Measurements from ENCODE around the gene RPS23. TPM values are rescaled to one million over a fixed set of nuclear protein-coding genes. Genes with fewer than 3 reads are reported as not detected.

RPS23 gene
- total and polyA plus RNA-seq, 2 of the 8 experiments (the other 6 are each of a cell fraction or from before 2014, with no cell fraction given): 2,559 to 4,867 TPM

GRCh38 chr5:82234885-82235284, 43.3 kb downstream of the RPS23 start:
- ChIA-PET POLR2A (ENCODE audit: partially characterized antibody) (interaction anchor here (0.9 kb wide), 1 partner anchor 29 kb away, joined by 3 read pairs; no protein-coding TSS in a partner anchor), CTCF (ENCODE audit: partially characterized antibody) (interaction anchor here (0.9 kb wide), 2 partner anchors 9 to 797 kb away, joined by 3 to 4 read pairs; no protein-coding TSS in a partner anchor)
- H2BK15ac ChIP-seq (ENCODE audit: low read length): no peak overlapping the region
- H3K23ac ChIP-seq (ENCODE audit: insufficient read length): no peak overlapping the region
- H4K20me1 ChIP-seq (replicated peaks in 1 of 2; ENCODE audit: control insufficient read depth in 1 of 2, insufficient read depth in 2 of 2, low read length in 2 of 2): no peaks in the 10 kb centered on the region
- H3K4ac ChIP-seq (replicated peaks; ENCODE audit: insufficient read length, low read depth, low read length): no peak overlapping the region
- H4K91ac ChIP-seq (replicated peaks; ENCODE audit: insufficient read length, low read length): no peak overlapping the region
- no peaks in the 10 kb centered on the region for H3K9me3 ChIP-seq (ENCODE audit: insufficient read depth in 2 of 2, low read depth in 1 of 2, low read length in 1 of 2)
- H2BK12ac ChIP-seq (ENCODE audit: low read depth, low read length): no peak overlapping the region
- H2BK5ac ChIP-seq (ENCODE audit: low read depth, low read length): no peak overlapping the region
- no peak overlapping the region for H4K8ac ChIP-seq (ENCODE audit: extremely low read depth, insufficient read depth, low read length)
- no peak overlapping the region for H3K9ac ChIP-seq (replicated peaks in 1 of 4; ENCODE audit: extremely low read depth in 1 of 4, low read depth in 3 of 4, low read length in 3 of 4)
- no peak overlapping the region for H3K4me2 ChIP-seq (ENCODE audit: insufficient read depth in 1 of 2, low read depth in 2 of 2, low read length in 2 of 2)
- no peaks in the 10 kb centered on the region for H3K36me3 ChIP-seq (ENCODE audit: control insufficient read depth in 2 of 4, insufficient read depth in 4 of 4, low read length in 3 of 4)
- no peaks in the 10 kb centered on the region for H3K79me2 ChIP-seq (ENCODE audit: control insufficient read depth in 1 of 2, insufficient read depth in 2 of 2, low read length in 2 of 2)
- no peak overlapping the region for H2BK120ac ChIP-seq (replicated peaks; ENCODE audit: low read depth, low read length)
- H3K18ac ChIP-seq (ENCODE audit: extremely low read depth, low read length): no peak overlapping the region
- H3K14ac ChIP-seq (ENCODE audit: insufficient read length): no peak overlapping the region
- DNase-seq (ENCODE audit: low read depth in 1 of 2, low spot score in 2 of 2) (no peak), FAIRE-seq (no peak)
- no peak overlapping the region for H3K27ac ChIP-seq (ENCODE audit: low read depth, low read length)
- H3K56ac ChIP-seq (replicated peaks; ENCODE audit: insufficient read length, low read depth, low read length): no peak overlapping the region
- H3K79me1 ChIP-seq (ENCODE audit: low read depth, low read length): no peaks in the 10 kb centered on the region
- H2AFZ ChIP-seq (ENCODE audit: low read length): no peak overlapping the region
- H3K23me2 ChIP-seq (ENCODE audit: low read depth, low read length): no peaks in the 10 kb centered on the region
- no peak overlapping the region for H2AK5ac ChIP-seq (ENCODE audit: low read depth, low read length)
- H4K5ac ChIP-seq (ENCODE audit: insufficient read length, low read depth, low read length): no peak overlapping the region
- no peaks in the 10 kb centered on the region for H3K4me1 ChIP-seq (replicated peaks in 1 of 4; ENCODE audit: control insufficient read depth in 3 of 4, insufficient read depth in 4 of 4, low read length in 3 of 4)
- WGBS, 2 experiments (ENCODE audit: extremely low coverage in 1 of 2, insufficient coverage in 1 of 2, insufficient read length in 1 of 2, insufficient replicate concordance in 2 of 2, low coverage in 1 of 2, low lambda C conversion rate in 2 of 2, missing lambda C conversion rate in 1 of 2): 68% methylated on average over 5 of the region's 5 CpGs; no CpG with 5 or more reads in 1 of the 2 experiments
- no peaks in the 10 kb centered on the region for H3K27me3 ChIP-seq (replicated peaks in 1 of 4; ENCODE audit: control insufficient read depth in 3 of 4, extremely low read depth in 1 of 4, insufficient read depth in 3 of 4, low read length in 3 of 4)
- no peak overlapping the region for H2BK20ac ChIP-seq (ENCODE audit: low read length)
- no peak overlapping the region for H3K4me3 ChIP-seq (ENCODE audit: extremely low read depth in 1 of 4, insufficient read depth in 2 of 4, low read depth in 3 of 4, low read length in 4 of 4)
- TF ChIP-seq CHD2 (IDR thresholded peaks at IDR 0.05; ENCODE audit: low read length) (no peak), HDAC2 (IDR thresholded peaks at IDR 0.05; ENCODE audit: borderline replicate concordance in 1 of 2, low read depth in 2 of 2, low read length in 2 of 2) (no peak), CHD1 (IDR thresholded peaks at IDR 0.05; ENCODE audit: low read depth, low read length) (no peak), CBX8 (IDR thresholded peaks at IDR 0.05; ENCODE audit: borderline replicate concordance, low read depth, low read length) (no peak), MAFK (IDR thresholded peaks at IDR 0.05; ENCODE audit: low read depth, low read length) (no peak), CEBPB (IDR thresholded peaks at IDR 0.05; ENCODE audit: low read depth, low read length) (no peak), CREB1 (IDR thresholded peaks at IDR 0.05) (no peak), KDM5A (IDR thresholded peaks at IDR 0.05; ENCODE audit: low read length) (no peak), BCL11A (IDR thresholded peaks at IDR 0.05; ENCODE audit: low read depth in 2 of 2, low read length in 2 of 2) (no peak), SP1 (IDR thresholded peaks at IDR 0.05; ENCODE audit: low read depth, low read length) (no peak), POLR2A (IDR thresholded peaks at IDR 0.05; ENCODE audit: control extremely low read depth in 1 of 2, low read depth in 2 of 2, low read length in 2 of 2) (no peak), KDM1A (IDR thresholded peaks at IDR 0.05; ENCODE audit: borderline replicate concordance, low read length) (no peak), RXRA (IDR thresholded peaks at IDR 0.05; ENCODE audit: insufficient read depth, low read depth, low read length) (no peak)
